SK-N-SH treated with all-trans-retinoic acid at 6 μM for 48 hours (cell line): Measurements from ENCODE around the gene RAPGEFL1.

Experiments used
- ATAC-seq: fragments of 200-7000 bp; cut with Tn5 transposase; 3 replicates; pipeline ENCODE4 v1.9.1; 2020; ENCODE audit warnings: mild to moderate bottlenecking, moderate library complexity
- BACH2 ChIP-seq: fragments of 250-450 bp; sonication (Bioruptor Pico); IDR thresholded peaks from 2 replicates; pipeline ENCODE4 v1.9.0; 2021; ENCODE audit warnings: mild to moderate bottlenecking, borderline replicate concordance
- CREB5 ChIP-seq: fragments of 250-450 bp; sonication (Bioruptor Pico); IDR thresholded peaks from 2 replicates; pipeline ENCODE4 v1.5.1; 2020; ENCODE audit warnings: low read depth, mild to moderate bottlenecking, moderate library complexity
- CSDC2 ChIP-seq: fragments of 250-450 bp; sonication (Bioruptor Pico); IDR thresholded peaks from 2 replicates; pipeline ENCODE4 v1.5.0; 2020; ENCODE audit warnings: mild to moderate bottlenecking, moderate library complexity
- CSRNP3 ChIP-seq: fragments of 250-450 bp; sonication (Bioruptor Pico); IDR thresholded peaks from 2 replicates; pipeline ENCODE4 v1.5.1; 2021; ENCODE audit warnings: mild to moderate bottlenecking, moderate library complexity
- GLIS3 ChIP-seq: fragments of 250-450 bp; sonication (Bioruptor Pico); IDR thresholded peaks from 2 replicates; pipeline ENCODE4 v1.5.0; 2020; ENCODE audit warnings: mild to moderate bottlenecking, moderate library complexity
- ISL1 ChIP-seq: fragments of 250-450 bp; sonication (Bioruptor Pico); IDR thresholded peaks from 2 replicates; pipeline ENCODE4 v2.1.2; 2022; ENCODE audit warnings: mild to moderate bottlenecking, moderate library complexity
- OSR1 ChIP-seq: fragments of 250-450 bp; sonication (Bioruptor Pico); IDR thresholded peaks from 2 replicates; pipeline ENCODE4 v1.8.0; 2022; ENCODE audit warnings: moderate library complexity, mild to moderate bottlenecking, inconsistent platforms
- PATZ1 ChIP-seq: fragments of 250-450 bp; sonication (Bioruptor Pico); IDR thresholded peaks from 2 replicates; pipeline ENCODE4 v1.8.0; 2020; ENCODE audit warnings: mild to moderate bottlenecking, moderate library complexity, borderline replicate concordance
- POU6F1 ChIP-seq: fragments of 250-450 bp; sonication (Bioruptor Pico); IDR thresholded peaks from 2 replicates; pipeline ENCODE4 v1.8.0; 2021; ENCODE audit warnings: low read depth, mild to moderate bottlenecking, moderate library complexity, borderline replicate concordance
- PPARA ChIP-seq: fragments of 250-450 bp; sonication (Bioruptor Pico); IDR thresholded peaks from 2 replicates; pipeline ENCODE4 v1.5.0; 2020; ENCODE audit warnings: mild to moderate bottlenecking, borderline replicate concordance
- RARB ChIP-seq: fragments of 250-450 bp; sonication (Bioruptor Pico); IDR thresholded peaks from 2 replicates; pipeline ENCODE4 v1.8.0; 2021; ENCODE audit warnings: mild to moderate bottlenecking, moderate library complexity
- TCF4 ChIP-seq: fragments of 250-450 bp; sonication (Bioruptor Pico); IDR thresholded peaks from 2 replicates; pipeline ENCODE4 v1.8.0; 2021; ENCODE audit warnings: mild to moderate bottlenecking, moderate library complexity, borderline replicate concordance
- TOX ChIP-seq: fragments of 250-450 bp; sonication (Bioruptor Pico); IDR thresholded peaks from 2 replicates; pipeline ENCODE4 v1.8.0; 2021; ENCODE audit warnings: mild to moderate bottlenecking, moderate library complexity, borderline replicate concordance
- TSHZ2 ChIP-seq: fragments of 250-450 bp; sonication (Bioruptor Pico); IDR thresholded peaks from 2 replicates; pipeline ENCODE4 v1.5.0; 2020; ENCODE audit warnings: mild to moderate bottlenecking, moderate library complexity
- ZC3H10 ChIP-seq: fragments of 250-450 bp; sonication (Bioruptor Pico); IDR thresholded peaks from 2 replicates; pipeline ENCODE4 v1.5.1; 2021; ENCODE audit warnings: mild to moderate bottlenecking, moderate library complexity
- ZFP30 ChIP-seq: fragments of 450-650 bp; formaldehyde crosslinking; IDR thresholded peaks from 2 replicates; pipeline ENCODE4 v1.5.0; 2022; ENCODE audit warnings: mild to moderate bottlenecking, moderate library complexity
- ZNF565 ChIP-seq: fragments of 450-650 bp; formaldehyde crosslinking; conservative IDR thresholded peaks from 2 replicates; pipeline ENCODE4 v1.5.0; 2020; ENCODE audit warnings: low read depth, mild to moderate bottlenecking, moderate library complexity
- ZNF70 ChIP-seq: fragments of 450-650 bp; formaldehyde crosslinking; IDR thresholded peaks from 2 replicates; pipeline ENCODE4 v1.5.0; 2020; ENCODE audit warnings: mild to moderate bottlenecking, moderate library complexity
- ZNF8 ChIP-seq: fragments of 450-650 bp; formaldehyde crosslinking; IDR thresholded peaks from 2 replicates; pipeline ENCODE4 v1.5.0; 2020; ENCODE audit warnings: mild to moderate bottlenecking, moderate library complexity

RAPGEFL1 gene

GRCh38 chr17:40191237-40192208, 14.3 kb downstream of the RAPGEFL1 start:
- TF ChIP-seq ISL1 (CRISPR knock-in tag) (no peak), CREB5 (CRISPR knock-in tag) (no peak), TOX (CRISPR knock-in tag) (no peak), POU6F1 (CRISPR knock-in tag) (no peak), TCF4 (CRISPR knock-in tag) (no peak), GLIS3 (no peak; the same call in 1 of the 2 replicates), TSHZ2 (CRISPR knock-in tag) (no peak), ZNF70 (CRISPR knock-in tag) (no peak), RARB (no peak)
- TF ChIP-seq, all 23 proteins: peak for 0
- peak; percentile 92 for ATAC-seq

- TF ChIP-seq ZNF8 (CRISPR knock-in tag) = no peak
- TF ChIP-seq PPARA (CRISPR knock-in tag) = no peak
- TF ChIP-seq TOX (CRISPR knock-in tag) = no peak
- TF ChIP-seq OSR1 (CRISPR knock-in tag) = no peak
- no peak for TF ChIP-seq ZFP30 (CRISPR knock-in tag)
- no peak for TF ChIP-seq ISL1 (CRISPR knock-in tag)
- no peak for TF ChIP-seq ZC3H10
- TF ChIP-seq PATZ1 (CRISPR knock-in tag) = no peak
- no peak for TF ChIP-seq CREB5 (CRISPR knock-in tag)
- no peak for TF ChIP-seq CSRNP3 (CRISPR knock-in tag)
- TF ChIP-seq BACH2 (CRISPR knock-in tag) = no peak
- no peak for TF ChIP-seq ZNF565
- TF ChIP-seq CSDC2 (CRISPR knock-in tag) = no peak
- no peak for ATAC-seq
Measured at GRCh38 chr17:40192961-40193360, 15.7 kb downstream of the RAPGEFL1 start.
